BE2C (cell line): ENCODE measurements around the gene LRSAM1.

Experiments
- DNase-seq: peaks from one replicate; pipeline ENCODE4 v3.0.0-alpha.2; 2020
- H3K27me3 ChIP-seq: fragments of 250-450 bp; sonication (Bioruptor Pico); 2 replicates; pipeline ENCODE4 v1.5.1; 2020; ENCODE audit warnings: mild to moderate bottlenecking
- H3K36me3 ChIP-seq: fragments of 250-450 bp; sonication (Bioruptor Pico); 2 replicates; pipeline ENCODE4 v1.5.1; 2020; ENCODE audit warnings: mild to moderate bottlenecking
- H3K4me1 ChIP-seq: fragments of 250-450 bp; sonication (Bioruptor Pico); 2 replicates; pipeline ENCODE4 v1.5.1; 2020
- H3K4me3 ChIP-seq: 2 replicates; pipeline ENCODE4 v1.5.1; 2011; ENCODE audit warnings: low read depth, low read length
- H3K9me3 ChIP-seq: fragments of 250-450 bp; sonication (Bioruptor Pico); 2 replicates; pipeline ENCODE4 v1.5.1; 2020
- CTCF ChIP-seq: IDR thresholded peaks from 2 replicates; pipeline ENCODE4 v1.5.1; 2012; ENCODE audit warnings: mild to moderate bottlenecking, low read depth, low read length

Gene LRSAM1

GRCh38 chr9:127451858-127452656, 747 bp downstream of the LRSAM1 start:
- peak; percentile 66 for DNase-seq
- Histone ChIP-seq H3K9me3 (no peaks in the 10 kb centered on the region), H3K4me1 (no peaks in the 10 kb centered on the region; the same call in 1 of the 2 replicates), H3K27me3 (no peaks in the 10 kb centered on the region), H3K4me3 (peak overlapping the region; percentile 94), H3K36me3 (peaks cover 48% of the 10 kb centered on the region)
- no peak; the same call in 1 of the 2 replicates for TF ChIP-seq CTCF

- TF ChIP-seq CTCF: no peak
- no peaks in the 10 kb centered on the region for H3K9me3 ChIP-seq
- peak; percentile 87 for DNase-seq
- no peaks in the 10 kb centered on the region; the same call in 1 of the 2 replicates for H3K4me1 ChIP-seq
- H3K36me3 ChIP-seq: peaks cover 46% of the 10 kb centered on the region
- no peaks in the 10 kb centered on the region for H3K27me3 ChIP-seq
- peak overlapping the region; percentile 94 for H3K4me3 ChIP-seq
Observed at GRCh38 chr9:127452691-127453090, 1.4 kb downstream of the LRSAM1 start.

GRCh38 chr9:127455324-127455992, 4.1 kb downstream of the LRSAM1 start:
- TF ChIP-seq CTCF: peak; percentile 39
- Histone ChIP-seq H3K9me3 (no peaks in the 10 kb centered on the region), H3K4me1 (no peaks in the 10 kb centered on the region; the same call in 1 of the 2 replicates), H3K36me3 (peaks cover 37% of the 10 kb centered on the region), H3K27me3 (no peaks in the 10 kb centered on the region), H3K4me3 (no peak overlapping the region)
- DNase-seq: no peak

DNA sequence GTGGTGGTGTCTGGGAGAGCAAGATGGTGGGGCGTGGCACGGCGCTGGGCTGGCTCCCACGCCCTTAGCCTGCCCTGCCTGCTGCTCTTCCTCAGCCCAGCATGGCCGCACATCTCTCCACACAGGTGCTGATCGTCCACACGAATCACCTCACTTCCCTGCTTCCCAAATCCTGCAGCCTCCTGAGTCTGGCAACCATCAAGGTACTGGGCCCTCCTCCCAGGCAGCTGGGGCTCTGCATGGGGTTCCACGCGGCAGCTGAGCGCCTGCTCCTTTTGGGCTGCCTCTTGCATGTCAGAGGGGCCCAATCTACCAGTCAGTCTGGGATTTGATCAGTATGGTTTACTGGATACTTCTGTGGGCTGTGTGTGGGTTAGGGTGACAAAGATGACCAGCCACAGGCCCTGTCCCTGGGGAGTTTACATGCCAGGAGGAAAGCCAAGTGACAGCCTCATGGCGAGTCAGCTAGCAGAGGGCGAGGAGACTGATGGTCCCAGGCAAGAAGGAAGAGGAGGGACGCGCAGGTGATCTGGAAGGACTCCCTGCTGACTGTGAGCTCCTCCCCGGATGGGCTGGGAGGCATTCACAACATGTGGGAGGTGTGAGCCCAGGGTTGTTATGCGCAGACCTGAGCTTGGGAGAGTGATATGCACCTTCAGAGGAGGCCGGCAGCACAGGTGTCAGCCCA, 6.0 kb downstream of the LRSAM1 start:
- Histone ChIP-seq H3K36me3 (peaks cover 34% of the 10 kb centered on the region), H3K9me3 (no peaks in the 10 kb centered on the region), H3K27me3 (no peaks in the 10 kb centered on the region), H3K4me3 (no peak overlapping the region), H3K4me1 (no peaks in the 10 kb centered on the region; the same call in 1 of the 2 replicates)
- no peak for TF ChIP-seq CTCF
- no peak for DNase-seq

DNA sequence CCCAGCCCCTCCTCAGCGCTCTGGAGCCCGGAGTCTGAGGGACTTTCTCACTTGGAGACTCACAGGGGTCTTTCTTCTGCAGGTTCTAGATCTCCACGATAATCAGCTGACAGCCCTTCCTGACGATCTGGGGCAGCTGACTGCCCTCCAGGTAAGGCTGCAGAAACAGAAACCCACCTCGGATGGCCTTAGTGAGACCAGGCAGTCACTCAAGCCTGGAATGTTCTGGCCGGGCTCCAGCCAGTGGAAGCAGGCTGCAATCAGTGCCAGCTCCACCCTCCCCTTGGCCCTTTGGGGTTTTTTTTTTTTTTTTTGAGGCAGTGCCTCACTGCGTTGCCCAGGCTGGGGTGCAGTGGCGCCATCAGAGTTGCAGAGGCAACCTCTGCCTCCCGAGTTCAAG, 7.6 kb downstream of the LRSAM1 start:
- H3K4me3 ChIP-seq: no peak overlapping the region
- H3K36me3 ChIP-seq: peaks cover 45% of the 10 kb centered on the region
- no peak for DNase-seq
- no peaks in the 10 kb centered on the region for H3K9me3 ChIP-seq
- no peaks in the 10 kb centered on the region for H3K27me3 ChIP-seq
- H3K4me1 ChIP-seq: peaks cover 5% of the 10 kb centered on the region
- no peak for TF ChIP-seq CTCF
